ENCODE data around the gene SBF2. TPM values are rescaled to one million over a fixed set of nuclear protein-coding genes. Genes with fewer than 3 reads are reported as not detected.

The SBF2 gene
- total RNA-seq, 1 experiment from 2014 or later, result 31.3 TPM

- no peak for TF ChIP-seq EZH2 (IDR thresholded peaks at IDR 0.05; ENCODE audit: low read length, unreplicated experiment)
- no peak for TF ChIP-seq CTCF (conservative IDR thresholded peaks at IDR 0.05; ENCODE audit: low read depth, low read length)
- TF ChIP-seq EZH2phosphoT487 (IDR thresholded peaks at IDR 0.05; ENCODE audit: borderline replicate concordance, low read length), result no peak
- no TSS peak for BruUV-seq (replicated peaks)
- Histone ChIP-seq H3K9me2 (replicated peaks; ENCODE audit: low read length) (no peaks in the 10 kb centered on the region), H3K9me3 (ENCODE audit: low read length) (no peaks in the 10 kb centered on the region), H3K36me3 (ENCODE audit: low read depth, low read length) (no peaks in the 10 kb centered on the region), H3K4me3 (ENCODE audit: low read length) (no peak overlapping the region), H3K9ac (ENCODE audit: low read length) (no peak overlapping the region), H4K20me1 (ENCODE audit: low read length) (no peaks in the 10 kb centered on the region), H2AFZ (ENCODE audit: low read length) (no peak overlapping the region), H3K27me3 (ENCODE audit: low read length) (no peaks in the 10 kb centered on the region), H3F3A (ENCODE audit: low read length, unreplicated experiment) (no peaks in the 10 kb centered on the region), H3K27ac (ENCODE audit: low read length) (no peak overlapping the region), H3K4me1 (ENCODE audit: insufficient read depth, low read length) (peaks cover 8% of the 10 kb centered on the region; the same call in 1 of the 2 replicates), H3K79me2 (ENCODE audit: low read length) (0 out of 2 replicates have a peak, but pooled peaks cover 2% of the 10 kb centered on the region), H3K4me2 (ENCODE audit: low read length) (no peak overlapping the region)
- ChIA-PET CTCF (interaction anchor here (0.6 kb wide), 1 partner anchor 240 kb away, joined by 7 read pairs; no protein-coding TSS in a partner anchor), POLR2A (ENCODE audit: unreplicated experiment) (no interaction called here)
- DNase-seq, result no peak
- no peak for ATAC-seq
- intact Hi-C loops (cut with micrococcal nuclease), result no loop called here
Measured at GRCh38 chr11:10067629-10068300, 226.3 kb downstream of the SBF2 start.

GRCh38 chr11:10066441-10066840 is 227.6 kb downstream of the SBF2 start:
- DNase-seq, result no peak
- CTCF ChIA-PET, result no interaction called here

More at GRCh38 chr11:10066441-10066840, 227.6 kb downstream of the SBF2 start:
- H3K9ac ChIP-seq (ENCODE audit: low read length), result no peak overlapping the region
- no peak overlapping the region for H3K4me2 ChIP-seq (ENCODE audit: low read length)
- H3K9me3 ChIP-seq (ENCODE audit: low read length), result no peaks in the 10 kb centered on the region
- H3K36me3 ChIP-seq (ENCODE audit: low read depth, low read length), result no peaks in the 10 kb centered on the region
- no peak overlapping the region for H2AFZ ChIP-seq (ENCODE audit: low read length)
- no peaks in the 10 kb centered on the region for H3K9me2 ChIP-seq (replicated peaks; ENCODE audit: low read length)
- H4K20me1 ChIP-seq (ENCODE audit: low read length), result no peaks in the 10 kb centered on the region
- 0 out of 2 replicates have a peak, but pooled peaks cover 6% of the 10 kb centered on the region for H3K79me2 ChIP-seq (ENCODE audit: low read length)
- TF ChIP-seq EZH2phosphoT487 (IDR thresholded peaks at IDR 0.05; ENCODE audit: borderline replicate concordance, low read length) (no peak), CTCF (conservative IDR thresholded peaks at IDR 0.05; ENCODE audit: low read depth, low read length) (no peak), EZH2 (IDR thresholded peaks at IDR 0.05; ENCODE audit: low read length, unreplicated experiment) (no peak)
- peaks cover 8% of the 10 kb centered on the region; the same call in 1 of the 2 replicates for H3K4me1 ChIP-seq (ENCODE audit: insufficient read depth, low read length)
- POLR2A ChIA-PET (ENCODE audit: unreplicated experiment), result no interaction called here
- no peak overlapping the region for H3K4me3 ChIP-seq (ENCODE audit: low read length)
- no peaks in the 10 kb centered on the region for H3F3A ChIP-seq (ENCODE audit: low read length, unreplicated experiment)
- H3K27ac ChIP-seq (ENCODE audit: low read length), result no peak overlapping the region
- no peak for ATAC-seq
- no TSS peak for BruUV-seq (replicated peaks)
- intact Hi-C loops (cut with micrococcal nuclease), result no loop called here
- no peaks in the 10 kb centered on the region for H3K27me3 ChIP-seq (ENCODE audit: low read length)
